DMS153 treated with DMSO at 0.1 percent for 48 hours (cell line): ENCODE results near the gene RASAL1.

Source experiments
- DNase-seq: peaks from one replicate; lab custom pipeline; 2025; ENCODE audit not compliant: unreplicated experiment; lab: John Stamatoyannopoulos, UW

The RASAL1 gene

GRCh38 chr12:113077859-113078255, 57.7 kb downstream of the RASAL1 start:
- no peak for DNase-seq

DNA sequence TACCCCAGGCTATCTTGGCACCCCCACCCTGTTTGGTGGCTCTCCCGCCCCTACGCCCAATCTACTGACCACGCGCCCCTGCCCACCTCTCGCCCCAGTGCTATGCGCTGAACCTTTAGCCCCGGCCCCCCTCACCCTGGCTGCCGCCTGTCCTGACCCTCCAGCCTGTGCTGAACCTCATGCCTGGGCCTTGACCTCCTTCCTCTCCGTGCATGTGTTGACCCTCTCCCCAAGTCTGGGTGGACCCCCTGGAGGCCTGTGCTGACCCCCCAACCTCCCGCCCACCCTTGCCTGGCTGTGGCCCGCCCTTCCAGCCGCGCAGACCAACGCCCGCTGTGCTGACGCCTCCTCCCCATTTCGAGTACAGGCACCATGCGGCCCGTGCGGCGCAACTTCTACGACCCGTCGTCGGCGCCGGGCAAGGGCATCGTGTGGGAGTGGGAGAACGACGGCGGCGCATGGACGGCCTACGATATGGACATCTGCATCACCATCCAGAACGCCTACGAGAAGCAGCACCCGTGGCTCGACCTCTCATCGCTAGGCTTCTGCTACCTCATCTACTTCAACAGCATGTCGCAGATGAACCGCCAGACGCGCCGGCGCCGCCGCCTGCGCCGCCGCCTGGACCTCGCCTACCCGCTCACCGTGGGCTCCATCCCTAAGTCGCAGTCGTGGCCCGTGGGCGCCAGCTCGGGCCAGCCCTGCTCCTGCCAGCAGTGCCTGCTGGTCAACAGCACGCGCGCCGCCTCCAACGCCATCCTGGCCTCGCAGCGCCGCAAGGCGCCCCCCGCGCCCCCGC, 58.3 kb downstream of the RASAL1 start:
- DNase-seq: no peak

- DNase-seq: no peak
Measured at GRCh38 chr12:113075137-113075683, 60.4 kb downstream of the RASAL1 start.

- DNase-seq: no peak
Measured at GRCh38 chr12:113073586-113073985, 62.0 kb downstream of the RASAL1 start.

DNA sequence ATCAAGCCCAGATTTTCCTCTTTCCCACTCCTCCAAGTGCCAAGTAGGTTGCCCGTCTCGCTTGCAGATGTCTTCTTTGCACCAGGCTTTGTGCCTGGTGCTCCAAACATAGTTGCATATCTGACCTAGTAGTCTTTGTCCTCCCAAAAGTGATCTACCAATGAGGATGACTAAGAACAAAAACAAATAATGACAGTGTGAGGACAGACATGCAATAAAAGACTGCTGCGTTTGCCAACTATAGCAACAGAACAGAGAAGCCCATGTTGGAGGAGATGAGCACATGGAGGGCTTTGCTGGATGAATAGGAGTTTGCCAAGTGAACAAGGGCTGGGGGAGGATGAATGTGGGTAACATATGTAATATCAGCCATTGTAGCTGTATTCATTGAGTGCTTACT, 63.4 kb downstream of the RASAL1 start:
- no peak for DNase-seq

GRCh38 chr12:113071135-113072112, 64.1 kb downstream of the RASAL1 start:
- DNase-seq: peak; percentile 66

- DNase-seq: no peak
Measured at GRCh38 chr12:113070117-113070906, 65.2 kb downstream of the RASAL1 start.

DNA sequence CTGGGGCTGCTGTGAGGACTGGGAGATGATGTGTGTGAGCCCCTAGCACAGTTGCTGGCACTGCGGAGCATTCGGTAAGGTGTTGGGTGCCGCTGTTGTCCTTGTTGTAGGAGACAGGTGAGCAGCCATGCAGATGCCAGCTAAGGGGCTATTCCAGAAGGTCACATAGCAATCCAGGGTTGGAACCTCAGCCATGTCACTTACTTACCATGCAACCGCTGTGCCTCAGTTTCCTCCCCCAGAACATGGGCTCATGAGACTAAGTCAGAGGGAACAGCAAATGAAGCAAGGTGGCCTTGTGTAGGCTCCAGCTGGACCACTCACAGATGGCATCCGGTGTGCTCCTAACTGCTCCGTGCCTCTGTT, 65.8 kb downstream of the RASAL1 start:
- DNase-seq: no peak

- DNase-seq: no peak
Measured at GRCh38 chr12:113069149-113069548, 66.4 kb downstream of the RASAL1 start.

DNA sequence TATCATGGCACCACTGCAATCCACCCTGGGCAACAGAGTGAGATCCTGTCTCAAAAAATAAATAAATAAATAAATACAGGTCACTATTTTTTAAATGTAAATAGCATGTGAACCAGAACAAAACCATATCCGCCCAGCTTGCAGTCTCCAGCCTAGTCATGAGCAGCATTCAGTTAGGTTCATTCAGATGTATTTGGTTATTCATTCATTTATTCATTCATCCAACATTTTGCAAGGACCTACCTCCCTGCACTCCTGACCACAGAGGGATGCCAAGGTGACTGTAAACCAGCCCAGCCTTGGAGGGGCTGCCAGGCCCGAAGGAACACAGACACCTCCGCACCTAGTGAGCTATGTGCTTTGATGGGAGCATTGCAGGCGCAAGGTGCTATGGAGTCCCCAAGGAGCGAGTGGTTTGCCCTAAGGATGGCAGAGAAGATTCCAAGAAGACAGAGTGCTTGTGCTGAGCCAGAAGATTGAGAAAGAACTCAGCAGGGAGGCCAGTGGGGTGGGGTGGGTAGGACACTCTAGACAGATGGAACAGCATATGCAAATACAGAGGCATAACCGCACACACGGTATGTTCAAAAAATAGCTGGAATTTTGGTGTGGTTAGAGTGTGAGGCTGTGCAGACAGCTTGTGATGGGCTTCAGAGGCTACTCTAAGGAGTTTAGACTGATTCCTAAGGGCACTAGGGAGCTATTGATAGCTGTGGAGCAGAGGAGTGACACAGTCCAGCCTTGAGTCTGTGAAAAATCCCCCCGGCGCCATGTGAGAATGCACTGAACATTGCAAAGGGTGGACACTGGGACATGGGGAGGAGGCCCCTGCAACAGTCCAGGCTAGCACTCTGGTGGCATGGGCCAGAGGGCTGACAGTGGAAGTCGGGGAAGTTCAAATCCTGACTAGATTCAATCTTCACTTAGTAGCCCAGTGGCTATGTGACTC, 67.3 kb downstream of the RASAL1 start:
- no peak for DNase-seq

GRCh38 chr12:113066813-113067400, 68.7 kb downstream of the RASAL1 start:
- DNase-seq: peak; percentile 10

- DNase-seq: peak; percentile 11
Measured at GRCh38 chr12:113065126-113066007, 70.2 kb downstream of the RASAL1 start.

- no peak for DNase-seq
Measured at GRCh38 chr12:113064395-113065125, 71.0 kb downstream of the RASAL1 start.

DNA sequence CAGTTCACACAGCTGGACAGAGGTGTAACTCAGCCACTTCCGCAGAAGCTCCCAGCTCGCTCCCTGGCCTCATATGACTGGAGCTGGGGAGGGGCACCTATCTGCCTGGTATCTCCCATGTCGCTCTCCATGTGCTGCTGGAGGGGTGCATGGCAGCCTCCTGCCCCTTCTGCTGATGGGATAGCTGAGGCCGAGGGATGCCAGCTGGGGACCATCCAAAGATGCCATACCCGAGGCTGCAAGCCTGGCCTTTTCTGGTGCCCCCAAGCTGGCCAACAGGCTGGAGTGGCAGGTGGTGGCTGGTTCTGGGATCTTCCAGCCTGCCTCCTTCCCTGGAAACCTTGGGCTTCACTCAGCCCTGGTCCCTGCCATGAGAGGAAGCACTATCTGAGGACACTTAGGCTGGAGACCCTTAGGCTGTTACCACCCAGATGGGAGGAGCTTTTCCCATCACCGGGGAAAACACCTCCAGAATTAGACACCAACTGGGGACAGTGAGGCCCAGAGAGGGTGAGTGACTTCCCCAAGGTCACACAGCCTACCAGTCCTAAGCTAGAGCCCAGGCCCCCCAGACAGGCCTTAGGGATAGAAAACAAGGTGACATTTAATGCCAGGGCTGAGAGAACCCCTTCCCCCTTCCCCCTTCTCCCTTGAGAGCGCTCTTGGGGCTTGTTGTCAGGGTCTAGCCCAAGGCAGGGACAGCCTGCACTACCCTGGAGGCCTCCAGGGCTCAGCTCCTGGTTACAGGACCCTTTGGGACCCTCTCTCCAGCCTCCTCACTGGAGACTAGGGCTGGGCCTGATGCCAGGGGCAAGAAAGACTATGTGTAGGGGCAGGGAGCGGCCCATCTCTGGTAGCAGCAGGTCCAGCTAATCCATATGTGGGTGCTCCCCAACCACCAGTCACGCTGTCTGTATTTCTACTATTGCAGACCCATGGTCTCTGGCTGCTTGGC, 71.9 kb downstream of the RASAL1 start:
- DNase-seq: no peak

GRCh38 chr12:113062502-113063395, 72.8 kb downstream of the RASAL1 start:
- no peak for DNase-seq
